Prostate gland (tissue), 2 donors: ENCODE measurements around the gene OR52E6. TPM values are rescaled to one million over a fixed set of nuclear protein-coding genes. Genes with fewer than 3 reads are reported as not detected.
A peak's percentile ranks its signal among the peaks of the same experiment; 100 is the strongest.

Source experiments
- DNase-seq: peaks from one replicate; pipeline ENCODE4 v3.0.0-alpha.2; 2019; ENCODE audit warnings: low spot score
- H3K27ac ChIP-seq, 2 donors: fragments of 200-600 bp; sonication (generic); 2 replicates each; pipeline ENCODE4 v1.5.1; 2017 to 2019
- H3K27me3 ChIP-seq: fragments of 200-600 bp; sonication (generic); replicated peaks from 2 replicates; pipeline ENCODE4 v1.5.1; 2019; ENCODE audit not compliant: insufficient read depth
- H3K36me3 ChIP-seq, 2 donors: fragments of 200-600 bp; sonication (generic); 1 replicate in 1 of 2; 2 replicates in 1 of 2; pipeline versions ENCODE4 v1.5.1 to v1.8.1; 2017 to 2019
- H3K4me1 ChIP-seq: fragments of 200-600 bp; sonication (generic); replicated peaks from 2 replicates; pipeline ENCODE4 v1.5.1; 2019
- H3K4me3 ChIP-seq, 2 donors: fragments of 200-600 bp; sonication (generic); 2 replicates each; pipeline ENCODE4 v1.5.1; 2017 to 2019
- H3K9me3 ChIP-seq: fragments of 200-600 bp; sonication (generic); 2 replicates; pipeline ENCODE4 v1.5.1; 2017
- POLR2A ChIP-seq: fragments of 450-650 bp; IDR thresholded peaks from one replicate; pipeline ENCODE4 v1.6.1; 2016; ENCODE audit warnings: antibody characterized with exemption, mild to moderate bottlenecking
- POLR2AphosphoS5 ChIP-seq: sonication (generic); formaldehyde crosslinking; IDR thresholded peaks from one replicate; pipeline ENCODE4 v1.6.1; 2017; ENCODE audit warnings: antibody characterized with exemption
- WGBS: methylation state at CpG from one replicate; pipeline ENCODE4 v1.1.5; 2018; 5-methylcytosine and 5-hydroxymethylcytosine counted together
- intact Hi-C: fragments of 100-400 bp; cut with DNase I; formaldehyde crosslinking; loops from one replicate; pipeline ENCODE4 v1.14.2; 2022
- total RNA-seq, 2 donors: library from RNA; depleted of rRNA; stranded (reverse); fragments of >200 nt; gene quantifications; one replicate each; pipeline ENCODE4 v1.1.0, GENCODE V29; 2016
- TF ChIP-seq, protein P1 (sequence below), 4 experiments: fragments of 200-600 bp in 2 of 4; fragments of 450-650 bp in 2 of 4; sonication (generic) in 2 of 4; IDR thresholded peaks; 1 replicate in 3 of 4; 2 replicates in 1 of 4; pipeline ENCODE4 v1.5.1; 2016 to 2019; ENCODE audit warnings: antibody characterized with exemption in 4 of 4, mild to moderate bottlenecking in 2 of 4, moderate library complexity in 2 of 4

The OR52E6 gene
- total RNA-seq, 2 donors from 2014 or later: not detected

DNA sequence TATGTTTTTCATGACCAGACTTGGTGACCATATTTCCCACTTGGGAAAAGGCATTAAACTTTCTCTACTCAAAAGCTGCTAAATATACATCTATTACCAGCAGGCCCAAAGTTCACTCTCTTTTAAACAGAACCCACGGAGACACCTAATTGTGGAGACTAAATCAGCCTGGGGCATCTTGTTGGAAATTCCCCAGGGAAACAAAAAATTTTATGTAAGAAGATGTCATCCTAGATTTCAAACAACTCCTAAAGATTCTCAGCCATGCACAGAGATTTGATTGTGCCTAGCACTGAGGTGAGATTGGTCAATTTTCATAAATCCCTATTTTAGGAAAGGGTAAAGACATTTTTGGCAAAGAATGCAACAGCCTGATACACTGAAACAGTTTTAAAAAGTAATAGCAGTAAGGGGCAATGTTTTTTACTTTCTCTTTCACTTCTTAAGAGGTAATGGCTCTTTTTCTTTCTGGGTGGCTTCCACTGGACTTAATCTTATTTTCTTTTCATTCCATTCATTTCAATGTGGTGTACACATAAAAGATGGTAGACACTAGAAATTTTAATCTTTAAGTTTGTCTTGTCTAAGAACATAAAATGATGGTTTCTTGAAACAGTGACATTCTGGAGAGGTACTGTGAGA is 23.3 kb downstream of the OR52E6 start:
- Histone ChIP-seq H3K27ac (no peak overlapping the region), H3K4me3 (no peak overlapping the region), H3K36me3 (no peaks in the 10 kb centered on the region), H3K27me3 (no peaks in the 10 kb centered on the region), H3K4me1 (no peaks in the 10 kb centered on the region), H3K9me3 (no peaks in the 10 kb centered on the region)
- TF ChIP-seq, protein P1, sequence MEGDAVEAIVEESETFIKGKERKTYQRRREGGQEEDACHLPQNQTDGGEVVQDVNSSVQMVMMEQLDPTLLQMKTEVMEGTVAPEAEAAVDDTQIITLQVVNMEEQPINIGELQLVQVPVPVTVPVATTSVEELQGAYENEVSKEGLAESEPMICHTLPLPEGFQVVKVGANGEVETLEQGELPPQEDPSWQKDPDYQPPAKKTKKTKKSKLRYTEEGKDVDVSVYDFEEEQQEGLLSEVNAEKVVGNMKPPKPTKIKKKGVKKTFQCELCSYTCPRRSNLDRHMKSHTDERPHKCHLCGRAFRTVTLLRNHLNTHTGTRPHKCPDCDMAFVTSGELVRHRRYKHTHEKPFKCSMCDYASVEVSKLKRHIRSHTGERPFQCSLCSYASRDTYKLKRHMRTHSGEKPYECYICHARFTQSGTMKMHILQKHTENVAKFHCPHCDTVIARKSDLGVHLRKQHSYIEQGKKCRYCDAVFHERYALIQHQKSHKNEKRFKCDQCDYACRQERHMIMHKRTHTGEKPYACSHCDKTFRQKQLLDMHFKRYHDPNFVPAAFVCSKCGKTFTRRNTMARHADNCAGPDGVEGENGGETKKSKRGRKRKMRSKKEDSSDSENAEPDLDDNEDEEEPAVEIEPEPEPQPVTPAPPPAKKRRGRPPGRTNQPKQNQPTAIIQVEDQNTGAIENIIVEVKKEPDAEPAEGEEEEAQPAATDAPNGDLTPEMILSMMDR (IDR thresholded peaks at IDR 0.05): no peak
- TF ChIP-seq POLR2AphosphoS5 (no peak), POLR2A (no peak)
- DNase-seq: no peak
- intact Hi-C loops: no loop called here
- 32% methylated on average over 1 of the region's 1 CpG for WGBS

DNA sequence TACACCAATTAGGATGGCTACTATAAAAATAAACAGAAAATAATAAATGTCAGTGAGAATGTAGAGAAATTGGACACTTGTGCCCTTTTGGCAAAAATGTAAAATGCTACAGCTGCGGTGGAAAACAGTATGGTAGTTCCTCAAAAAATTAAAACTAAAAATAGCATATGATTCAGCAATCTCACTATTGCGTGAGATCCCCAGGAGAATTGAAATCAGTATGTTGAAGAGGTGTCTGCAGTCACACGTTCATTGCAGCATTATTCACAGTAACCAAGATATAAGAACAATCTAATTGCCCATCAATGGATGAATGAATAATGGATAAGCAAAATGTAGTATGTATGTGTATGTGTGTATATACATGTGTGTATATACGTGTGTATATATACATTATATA is 26.2 kb downstream of the OR52E6 start:
- no peak overlapping the region for H3K4me3 ChIP-seq
- no peak overlapping the region for H3K27ac ChIP-seq
- WGBS: 68% methylated on average over 4 of the region's 4 CpGs
- H3K4me1 ChIP-seq: no peaks in the 10 kb centered on the region
- intact Hi-C loops: no loop called here
- no peak for DNase-seq
- H3K27me3 ChIP-seq: no peaks in the 10 kb centered on the region
- TF ChIP-seq, protein P1 (IDR thresholded peaks at IDR 0.05): no peak
- TF ChIP-seq POLR2AphosphoS5 (no peak), POLR2A (no peak)
- H3K36me3 ChIP-seq: no peaks in the 10 kb centered on the region
- H3K9me3 ChIP-seq: no peaks in the 10 kb centered on the region

DNA sequence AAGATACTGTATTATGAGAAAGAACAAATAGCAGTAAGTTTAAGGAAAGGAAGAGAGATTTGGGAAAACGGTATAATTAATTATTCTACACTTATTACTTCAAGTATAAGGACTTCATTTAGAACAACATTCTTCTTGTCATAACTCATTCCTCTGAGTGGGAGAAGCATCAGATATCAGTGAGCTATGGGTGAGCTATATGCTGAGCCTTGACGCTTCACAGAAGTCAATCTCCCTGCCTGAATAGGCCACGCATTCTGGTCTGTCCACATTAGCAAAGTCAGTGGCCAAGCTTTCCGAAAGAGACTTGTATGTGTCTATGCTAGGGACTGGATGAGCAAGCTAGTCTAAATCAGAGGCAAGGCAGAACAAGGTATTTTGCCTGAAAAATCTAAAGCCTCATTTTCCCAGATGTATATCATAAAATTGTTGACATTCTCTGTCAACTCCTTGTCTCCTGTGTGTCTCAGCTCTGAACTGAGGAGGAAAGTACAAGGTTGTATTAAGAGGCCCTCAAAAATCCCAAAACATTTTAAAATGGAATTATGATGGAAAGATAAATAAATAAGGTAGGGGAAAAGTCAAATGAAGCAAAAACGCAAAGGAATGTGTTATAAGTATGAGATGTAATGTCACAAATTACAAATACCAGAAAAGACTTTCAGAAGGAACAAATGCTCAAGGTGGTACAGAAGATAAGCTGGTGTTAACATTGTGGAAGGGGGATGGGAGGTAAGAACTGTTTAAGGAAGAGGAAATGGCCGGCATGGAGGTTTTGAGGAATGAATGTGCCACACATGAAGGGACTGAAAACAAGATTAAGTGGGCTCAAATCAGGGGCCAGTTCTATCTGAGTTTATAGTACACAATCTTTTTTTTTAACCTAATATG is 31.5 kb downstream of the OR52E6 start:
- Histone ChIP-seq H3K27me3 (no peaks in the 10 kb centered on the region), H3K9me3 (no peaks in the 10 kb centered on the region), H3K27ac (no peak overlapping the region), H3K36me3 (no peaks in the 10 kb centered on the region), H3K4me1 (no peaks in the 10 kb centered on the region), H3K4me3 (no peak overlapping the region)
- DNase-seq: no peak
- TF ChIP-seq, protein P1 (IDR thresholded peaks at IDR 0.05): no peak
- TF ChIP-seq POLR2AphosphoS5: no peak
- no peak for TF ChIP-seq POLR2A
- intact Hi-C loops: loop anchor here (5.0 to 10.0 kb wide), 3 partner anchors 135 to 683 kb away; no protein-coding TSS in a partner anchor
- WGBS: 74% methylated on average over 6 of the region's 6 CpGs

DNA sequence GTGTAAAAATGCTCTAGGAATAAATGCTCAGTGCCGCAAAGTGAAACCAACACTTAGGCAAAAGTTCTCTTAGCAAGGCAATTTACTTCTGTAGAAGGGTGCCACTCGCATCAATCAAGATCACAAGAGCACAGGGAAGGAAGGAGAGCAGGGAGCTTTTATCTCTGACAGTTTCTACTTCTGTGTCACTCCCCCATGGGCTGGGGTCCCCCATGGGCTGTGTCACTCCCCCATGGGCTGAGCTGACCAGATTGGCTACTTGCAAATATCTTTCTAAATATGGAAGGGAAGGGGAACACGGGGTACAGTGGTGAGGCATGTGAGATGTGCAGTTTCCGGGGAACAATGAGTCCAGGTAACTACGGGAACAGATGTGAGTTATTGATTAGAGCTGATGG is 32.6 kb downstream of the OR52E6 start:
- Histone ChIP-seq H3K4me1 (no peaks in the 10 kb centered on the region), H3K4me3 (peak overlapping the region; percentile 18 to 20), H3K27ac (no peak overlapping the region), H3K27me3 (no peaks in the 10 kb centered on the region), H3K36me3 (no peaks in the 10 kb centered on the region), H3K9me3 (no peaks in the 10 kb centered on the region)
- intact Hi-C loops: loop anchor here (5.0 to 10.0 kb wide), 3 partner anchors 134 to 682 kb away; no protein-coding TSS in a partner anchor
- TF ChIP-seq, protein P1 (IDR thresholded peaks at IDR 0.05): no peak
- no peak for TF ChIP-seq POLR2AphosphoS5
- no peak for TF ChIP-seq POLR2A
- DNase-seq: no peak
- WGBS: 60% methylated on average over 5 of the region's 5 CpGs
